Inflammatory macrophage (primary cell): Measurements from ENCODE around the gene CREB3L4.
"Not testable (repeated sequence)": the region's sequence is repeated elsewhere in the genome, so short reads cannot be mapped to it uniquely, and the experiment has no call there.

Experiments used
- DNase-seq, 2 donors: peaks; one replicate each; pipeline ENCODE4 v3.0.0-alpha.2; 2020 to 2022

The CREB3L4 gene

DNA sequence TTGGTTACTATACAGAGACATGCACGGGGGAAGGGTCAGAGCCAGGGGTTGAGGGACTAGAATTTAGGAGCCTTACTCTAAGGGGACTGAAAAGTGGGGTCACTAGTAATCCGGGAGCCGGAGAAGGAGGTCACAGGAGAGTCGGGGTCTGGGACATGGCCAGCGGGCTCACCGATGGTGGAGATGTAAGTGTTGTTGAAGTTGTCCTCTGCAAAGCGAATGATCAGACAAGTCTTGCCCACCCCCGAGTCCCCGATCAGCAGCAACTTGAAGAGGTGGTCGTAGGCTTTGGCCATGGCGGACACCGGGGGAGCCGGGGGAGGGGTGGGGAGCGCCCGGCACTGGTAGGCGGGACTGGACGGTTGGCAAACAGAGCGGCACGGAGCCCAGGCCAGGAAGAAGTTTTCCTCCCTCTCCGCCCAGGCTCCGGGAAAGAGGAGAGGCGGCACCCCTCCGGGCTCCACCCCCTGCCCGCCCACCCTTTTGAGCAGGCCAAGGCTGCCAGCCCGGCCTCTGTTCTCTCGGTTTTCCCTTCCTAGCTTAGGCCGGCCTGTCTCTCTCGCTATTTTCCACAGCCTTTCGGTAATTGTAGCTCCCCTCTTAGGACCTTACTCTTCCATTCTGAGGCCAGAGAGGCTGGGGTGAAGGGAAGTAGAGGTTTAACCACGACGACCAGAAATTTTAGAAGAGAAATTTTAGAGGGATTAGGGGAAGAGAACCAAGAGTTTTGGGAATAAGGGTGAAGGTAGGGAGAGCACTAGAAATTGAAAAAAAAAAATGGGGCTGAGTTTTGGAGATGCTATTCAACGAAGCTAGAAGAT lies 18.4 kb downstream of the CREB3L4 start, which contains the start of gene RAB13:
Gene RAB13 (minus strand): TSS at position 399 of the 821 bp plus-strand sequence. CDS start 103 bp downstream, at position 296.
- peak; percentile 60 to 77 for DNase-seq

DNA sequence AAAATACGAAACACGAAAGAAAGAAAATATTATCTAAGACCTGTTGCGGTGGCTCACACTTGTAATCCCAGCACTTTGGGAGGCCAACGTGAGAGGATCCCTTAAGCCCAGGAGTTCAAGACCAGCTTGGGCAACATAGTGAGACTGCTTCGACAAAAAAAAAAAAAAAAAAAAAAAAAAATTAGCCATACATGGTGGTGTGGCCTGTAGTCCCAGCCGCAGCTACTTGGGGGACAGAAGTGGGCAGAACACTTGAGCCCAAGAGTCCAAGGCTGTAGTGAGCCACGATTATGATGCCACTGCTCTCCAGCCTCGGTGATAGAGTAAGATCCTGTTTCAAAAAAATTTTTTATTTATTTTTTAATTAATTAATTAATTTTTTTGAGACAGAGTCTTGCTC lies 19.9 kb downstream of the CREB3L4 start:
- DNase-seq: no peak

DNA sequence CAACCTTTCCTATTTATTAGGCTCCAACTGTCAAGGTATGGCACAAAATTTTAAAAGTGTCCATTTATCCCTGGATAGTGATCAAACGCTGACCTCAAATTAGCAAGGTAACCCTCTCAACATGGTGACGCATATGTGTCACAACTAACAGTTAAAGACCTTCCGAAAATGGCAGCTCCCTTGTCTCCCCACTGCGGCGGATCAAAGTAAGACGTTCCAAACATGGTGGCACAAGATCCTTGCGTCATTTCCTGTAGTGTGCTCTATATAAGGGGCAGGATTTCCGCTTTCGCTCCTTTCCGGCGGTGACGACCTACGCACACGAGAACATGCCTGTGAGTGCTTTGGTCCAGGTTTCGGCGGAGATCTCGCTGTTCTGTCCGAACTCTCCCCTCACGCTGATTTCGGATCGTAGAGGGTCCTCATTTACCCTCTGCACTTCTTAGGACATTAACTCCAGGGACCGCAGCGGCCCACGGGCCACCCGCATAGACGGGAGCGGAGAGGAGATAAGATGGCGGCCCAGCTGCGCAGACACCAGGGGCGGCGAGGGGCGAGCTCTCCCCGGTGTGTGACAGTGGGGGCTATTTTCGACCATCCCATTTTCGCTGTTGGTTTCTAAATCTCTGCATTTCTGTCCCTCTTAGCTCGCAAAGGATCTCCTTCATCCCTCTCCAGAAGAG lies 22.9 kb downstream of the CREB3L4 start, which contains the start of gene RPS27:
Gene RPS27 (plus strand): TSS at position 295 of the 683 bp plus-strand sequence. CDS start 35 bp downstream, at position 330.
- DNase-seq: peak; percentile 97 to 98

DNA sequence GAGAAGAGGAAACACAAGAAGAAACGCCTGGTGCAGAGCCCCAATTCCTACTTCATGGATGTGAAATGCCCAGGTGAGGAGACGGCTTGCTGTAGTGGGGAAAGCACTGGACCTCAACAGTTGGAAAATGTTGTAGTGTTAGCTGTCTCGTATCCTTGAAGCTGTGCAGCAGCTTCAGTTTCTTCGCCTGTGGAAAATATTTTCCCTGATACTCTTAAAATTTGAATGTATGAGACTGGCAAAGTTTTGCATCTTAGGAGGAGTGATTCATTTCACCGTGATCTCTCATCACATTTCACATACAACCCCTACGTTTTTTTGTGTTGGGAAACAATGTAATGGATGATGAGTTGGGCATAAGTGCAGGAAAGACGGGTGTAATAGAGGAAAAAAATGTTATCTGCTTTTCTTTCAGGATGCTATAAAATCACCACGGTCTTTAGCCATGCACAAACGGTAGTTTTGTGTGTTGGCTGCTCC lies 23.5 kb downstream of the CREB3L4 start:
- no peak for DNase-seq

DNA sequence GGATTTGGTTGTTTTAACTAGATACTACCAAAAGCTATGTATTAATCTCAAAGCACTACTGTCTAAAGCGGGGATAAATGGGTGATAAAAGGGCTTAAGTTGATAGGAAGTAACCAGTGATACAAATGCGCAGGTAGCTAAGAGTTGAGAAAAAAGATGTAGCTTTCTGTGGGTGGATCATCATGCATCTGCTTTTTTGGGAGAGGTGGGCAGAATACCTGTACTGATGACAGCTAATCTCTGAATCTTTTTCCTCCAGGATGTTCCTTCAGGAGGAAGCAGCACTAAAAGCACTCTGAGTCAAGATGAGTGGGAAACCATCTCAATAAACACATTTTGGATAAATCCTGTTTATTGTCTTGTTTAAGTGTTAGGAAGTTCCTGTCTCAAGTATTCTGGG lies 24.1 kb downstream of the CREB3L4 start:
- no peak for DNase-seq

DNA sequence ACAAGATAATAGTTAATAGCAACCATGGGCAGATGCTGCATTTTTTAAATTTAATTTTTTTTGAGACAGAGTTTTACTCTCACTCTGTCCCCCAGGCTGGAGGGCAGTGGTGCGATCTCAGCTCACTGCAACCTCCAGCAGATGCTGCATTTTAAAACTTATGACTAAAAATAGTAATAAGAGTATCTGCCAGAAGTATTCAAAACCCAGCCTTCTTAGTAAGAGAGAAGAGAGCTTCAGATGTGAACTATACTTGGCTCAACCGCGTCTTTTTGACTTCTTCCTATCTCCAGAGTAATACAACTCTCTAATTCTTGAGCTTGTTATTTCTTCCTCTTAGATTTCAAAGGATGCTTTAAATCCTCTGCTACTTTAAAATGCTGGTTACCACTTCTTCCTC lies 27.5 kb downstream of the CREB3L4 start:
- DNase-seq: no peak

DNA sequence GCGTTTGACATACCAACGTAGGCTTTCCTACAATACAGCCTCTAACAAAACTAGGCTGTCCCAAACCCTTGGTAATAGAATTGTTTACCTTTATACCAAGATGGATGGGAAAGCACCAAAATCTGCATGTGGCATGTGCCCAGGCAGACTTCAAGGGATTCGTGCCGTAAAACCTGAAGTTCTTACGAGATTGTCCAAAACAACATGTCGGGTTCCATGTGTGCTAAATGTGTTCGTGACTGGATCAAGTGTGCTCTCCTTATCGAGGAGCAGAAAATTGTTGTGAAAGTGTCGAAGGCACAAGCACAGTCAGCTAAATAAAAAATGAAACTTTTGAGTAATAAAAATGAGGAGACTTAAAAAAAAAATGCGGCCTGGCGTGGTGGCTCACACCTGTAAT lies 27.9 kb downstream of the CREB3L4 start:
- DNase-seq: no peak

DNA sequence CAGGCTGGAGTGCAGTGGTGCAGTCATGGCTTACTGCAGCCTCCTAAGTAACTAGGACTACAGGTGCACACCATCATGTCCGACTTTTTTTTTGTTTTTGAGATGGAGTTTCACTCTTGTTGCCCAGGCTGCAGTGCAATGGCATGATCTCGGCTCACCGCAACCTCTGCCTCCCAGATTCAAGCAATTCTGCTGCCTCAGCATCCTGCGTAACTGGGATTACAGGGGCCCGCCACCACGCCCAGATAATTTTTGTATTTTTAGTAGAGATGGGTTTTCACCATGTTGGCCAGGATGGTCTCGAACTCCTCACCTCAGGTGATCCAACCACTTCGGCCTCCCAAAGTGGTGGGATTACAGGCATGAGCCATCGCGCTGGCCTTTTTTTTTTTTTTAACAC lies 29.2 kb downstream of the CREB3L4 start:
- DNase-seq: not testable (repeated sequence)

DNA sequence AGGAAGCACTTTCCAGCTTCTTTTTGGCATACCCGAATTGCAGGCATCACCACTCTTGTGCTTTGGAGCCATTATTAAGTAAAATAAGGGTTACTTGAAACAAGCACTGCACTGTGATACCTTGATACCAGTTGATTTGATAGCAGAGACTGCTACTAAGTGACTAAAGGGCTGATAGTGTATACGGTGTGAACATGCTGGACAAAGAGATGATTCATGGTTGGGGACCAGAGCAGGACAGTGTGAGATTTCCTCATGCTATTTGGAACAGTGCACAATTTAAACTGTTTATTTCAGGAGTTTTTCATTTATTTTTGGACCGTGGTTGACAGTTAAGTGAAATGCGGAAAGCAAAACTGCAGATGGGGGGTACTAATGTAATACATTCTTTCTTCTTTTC lies 32.7 kb downstream of the CREB3L4 start:
- no peak for DNase-seq

DNA sequence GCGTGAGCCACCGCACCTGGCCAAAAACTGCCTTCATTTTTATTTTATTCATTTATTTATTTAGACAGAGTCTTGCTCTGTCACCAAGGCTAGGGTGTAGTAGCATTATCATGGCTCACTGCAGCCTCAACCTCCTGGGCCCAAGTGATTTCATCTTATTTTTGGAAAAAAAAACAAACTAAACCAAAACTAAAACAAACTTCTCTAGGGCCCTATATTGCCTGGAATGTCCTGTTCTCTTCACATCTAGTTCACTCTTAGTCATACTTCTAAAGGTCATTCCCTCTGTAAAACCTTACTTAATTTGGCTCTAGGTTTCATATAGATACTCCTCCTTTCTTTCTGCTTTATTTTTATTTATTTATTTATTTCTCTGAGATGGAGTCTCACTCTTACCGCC lies 38.4 kb downstream of the CREB3L4 start:
- no peak for DNase-seq

DNA sequence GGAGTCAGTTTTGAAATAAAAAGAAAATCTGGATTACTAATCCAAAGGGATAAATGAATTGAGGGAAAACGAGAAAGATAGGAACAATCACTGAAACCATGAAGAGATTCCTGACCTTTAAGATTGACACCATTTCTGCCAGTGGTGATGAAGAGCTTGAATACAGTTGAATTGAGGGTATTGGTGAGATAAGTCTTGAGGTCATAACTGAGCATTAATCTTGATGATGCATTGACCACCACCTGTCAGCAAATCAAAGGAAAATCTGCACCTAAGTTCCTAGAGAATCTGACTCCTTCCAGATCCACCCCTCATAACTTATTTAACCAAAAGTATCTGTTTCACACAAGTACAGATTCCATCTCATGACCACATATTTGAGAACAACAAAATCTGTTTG lies 44.4 kb downstream of the CREB3L4 start:
- DNase-seq: no peak

DNA sequence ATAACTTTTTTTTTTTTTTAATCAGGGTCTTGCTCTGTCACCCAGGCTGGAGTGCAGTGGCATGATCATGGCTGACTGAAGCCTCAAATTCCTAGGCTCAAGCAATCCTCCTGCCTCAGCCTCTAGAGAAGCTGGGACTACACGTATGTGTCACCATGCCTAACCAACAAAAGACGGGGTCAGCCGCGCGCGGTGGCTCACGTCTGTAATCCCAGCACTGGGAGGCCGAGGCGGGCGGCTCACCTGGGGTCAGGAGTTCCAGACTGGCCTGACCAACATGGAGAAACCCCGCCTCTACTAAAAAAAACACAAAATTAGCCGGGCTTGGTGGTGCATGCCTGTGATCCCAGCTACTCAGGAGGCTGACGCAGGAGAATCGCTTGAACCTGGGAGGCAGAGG lies 44.8 kb downstream of the CREB3L4 start:
- DNase-seq: not testable (repeated sequence)

DNA sequence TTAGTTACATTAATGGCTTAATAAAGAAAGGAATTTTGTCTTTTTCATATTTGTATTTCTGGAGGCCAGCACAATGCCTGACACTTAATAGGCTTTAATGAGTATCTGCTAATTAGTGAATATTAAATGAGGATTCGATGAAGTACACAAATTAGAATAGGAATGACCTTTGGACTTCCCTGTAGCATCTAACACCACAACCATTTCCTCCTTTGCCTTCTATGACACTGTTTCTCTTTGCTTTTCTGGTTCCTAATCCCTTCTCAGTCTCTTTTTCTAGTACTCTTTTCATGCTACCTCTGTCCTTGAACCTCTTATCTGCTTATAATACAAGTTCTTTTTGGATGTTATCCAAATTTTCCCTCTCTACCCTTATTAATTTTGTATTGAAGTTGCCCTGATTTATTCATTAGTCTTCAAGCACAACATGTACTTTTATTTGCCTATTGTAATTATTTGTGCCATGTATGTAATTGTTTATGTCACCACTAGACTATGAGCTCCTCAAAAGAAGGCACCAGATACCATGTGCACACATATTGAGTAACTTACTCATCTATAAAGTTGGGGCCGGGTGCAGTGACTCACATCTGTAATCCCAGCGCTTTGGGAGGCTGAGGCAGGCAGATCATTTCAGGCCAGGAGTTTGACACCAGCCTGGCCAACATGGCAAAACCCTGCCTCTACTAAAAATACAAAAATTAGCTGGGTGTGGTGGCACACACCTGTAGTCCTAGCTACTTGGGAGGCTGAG lies 46.6 kb downstream of the CREB3L4 start:
- no peak for DNase-seq

DNA sequence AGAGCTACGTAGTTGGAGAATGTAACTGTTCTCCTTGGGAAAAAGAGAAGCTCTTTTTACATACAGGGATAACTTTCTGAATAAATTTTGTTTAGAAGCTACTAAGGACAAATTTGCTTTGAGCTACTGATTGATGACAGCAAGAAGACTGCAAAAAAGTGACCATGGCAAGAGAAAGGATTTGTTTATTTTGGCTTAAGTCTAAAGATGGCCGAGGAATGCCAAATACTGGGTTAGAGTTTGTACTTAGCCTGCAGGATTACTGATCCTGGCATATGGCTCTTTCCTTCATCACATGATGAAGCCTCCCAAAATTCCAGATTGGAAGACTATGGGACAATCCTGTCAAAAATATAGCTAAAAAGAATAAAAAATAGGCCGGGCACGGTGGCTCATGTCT lies 51.6 kb downstream of the CREB3L4 start:
- DNase-seq: no peak

DNA sequence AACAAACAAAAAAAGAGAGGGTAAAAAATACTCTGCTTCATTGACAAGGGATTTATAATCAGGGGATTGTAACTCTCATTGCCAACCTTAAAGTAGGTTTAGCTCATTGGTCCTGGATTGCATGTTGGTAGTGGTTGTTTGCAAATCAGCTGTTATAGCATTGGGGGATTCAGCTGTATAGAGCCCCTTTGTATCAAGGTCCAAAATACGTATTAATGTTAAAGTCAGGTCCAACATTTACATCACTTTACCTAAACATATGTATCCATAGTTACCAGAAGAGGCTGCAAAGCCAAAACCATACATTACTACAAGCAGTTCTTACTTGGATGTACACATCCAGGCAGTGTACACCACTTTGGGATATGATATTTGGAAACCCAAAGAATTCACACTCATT lies 52.2 kb downstream of the CREB3L4 start:
- DNase-seq: no peak
